Lower leg skin (tissue), 3 donors: Measurements from ENCODE around the gene WSCD2.

Experiments
- CTCF ChIP-seq, 3 donors: fragments of 450-650 bp; IDR thresholded peaks; one replicate each; pipeline ENCODE4 v1.5.1; 2016; ENCODE audit warnings: antibody characterized with exemption in 3 of 3, mild to moderate bottlenecking in 3 of 3, moderate library complexity in 2 of 3
- POLR2A ChIP-seq, 2 donors: fragments of 450-650 bp; IDR thresholded peaks; one replicate each; pipeline ENCODE4 v1.6.1; 2016 to 2017; ENCODE audit warnings: antibody characterized with exemption in 2 of 2, mild to moderate bottlenecking in 1 of 2, moderate library complexity in 1 of 2

- TF ChIP-seq CTCF (IDR thresholded peaks at IDR 0.05) (no peak), POLR2A (IDR thresholded peaks at IDR 0.05) (no peak)
Observed at GRCh38 chr12:108201808-108202207, 72.7 kb downstream of the WSCD2 start.
